SH-SY5Y (cell line): ENCODE measurements around the gene ANXA10.

Source experiments
- GATA2 ChIP-seq: IDR thresholded peaks from 2 replicates; pipeline ENCODE4 v1.6.1; 2011; ENCODE audit warnings: mild to moderate bottlenecking, low read depth, low read length
- GATA3 ChIP-seq: IDR thresholded peaks from 2 replicates; pipeline ENCODE4 v1.6.1; 2011; ENCODE audit warnings: low read depth, mild to moderate bottlenecking, low read length, moderate library complexity

GRCh38 chr4:168164915-168165548 is 72.7 kb downstream of the ANXA10 start:
- TF ChIP-seq GATA3, result no peak
- TF ChIP-seq GATA2, result no peak
